DMS114 treated with DMSO at 0.1 percent for 48 hours (cell line): ENCODE data around the gene CCDC158.
"Not testable (repeated sequence)": the region's sequence is repeated elsewhere in the genome, so short reads cannot be mapped to it uniquely, and the experiment has no call there.

Experiments used
- DNase-seq: peaks from one replicate; lab custom pipeline; 2025; ENCODE audit not compliant: unreplicated experiment; lab: John Stamatoyannopoulos, UW

CCDC158 gene

DNA sequence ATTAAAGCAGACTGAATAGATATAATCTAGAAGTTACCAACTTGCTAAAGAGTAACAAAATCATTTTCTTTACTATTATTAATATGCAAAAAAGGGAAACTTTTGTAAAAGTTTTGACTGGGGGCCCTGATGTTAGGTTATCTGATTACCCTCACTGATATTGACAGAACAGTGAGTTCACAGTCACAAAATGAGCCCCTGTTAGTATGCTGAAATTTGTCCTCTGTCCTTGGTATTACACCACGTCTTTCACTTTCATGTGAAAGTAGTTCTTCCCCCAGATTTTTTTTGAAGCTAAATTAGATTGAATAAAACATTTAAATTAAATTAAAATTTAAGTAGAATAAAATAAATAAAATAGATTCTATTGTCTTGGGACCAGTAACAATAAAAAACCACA lies 108.5 kb downstream of the CCDC158 start:
- no peak for DNase-seq

DNA sequence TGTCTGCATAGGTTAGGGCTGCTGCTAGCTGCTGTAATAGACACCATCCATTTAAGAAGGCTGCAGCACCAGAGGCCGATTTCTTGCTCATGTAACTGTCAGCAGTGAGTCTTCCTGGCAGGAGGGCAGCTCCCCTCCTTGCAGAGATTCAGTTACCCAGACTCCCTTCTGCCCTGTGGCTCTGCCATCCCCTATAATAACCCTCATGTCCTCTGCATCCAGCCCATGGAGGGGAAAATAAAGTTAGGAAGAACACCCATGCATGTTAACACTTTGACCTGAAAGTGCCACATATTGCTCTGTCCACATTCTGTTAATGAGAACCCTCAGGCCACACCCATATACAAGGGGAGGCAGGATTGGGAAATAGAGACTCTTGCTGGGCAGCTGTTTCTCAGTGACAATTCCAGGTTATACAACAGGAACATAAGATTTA lies 109.0 kb downstream of the CCDC158 start:
- no peak for DNase-seq

- no peak for DNase-seq
Observed at GRCh38 chr4:76310683-76311082, 110.3 kb downstream of the CCDC158 start.

GRCh38 chr4:76309939-76310550 lies 110.9 kb downstream of the CCDC158 start:
- DNase-seq, result no peak

DNA sequence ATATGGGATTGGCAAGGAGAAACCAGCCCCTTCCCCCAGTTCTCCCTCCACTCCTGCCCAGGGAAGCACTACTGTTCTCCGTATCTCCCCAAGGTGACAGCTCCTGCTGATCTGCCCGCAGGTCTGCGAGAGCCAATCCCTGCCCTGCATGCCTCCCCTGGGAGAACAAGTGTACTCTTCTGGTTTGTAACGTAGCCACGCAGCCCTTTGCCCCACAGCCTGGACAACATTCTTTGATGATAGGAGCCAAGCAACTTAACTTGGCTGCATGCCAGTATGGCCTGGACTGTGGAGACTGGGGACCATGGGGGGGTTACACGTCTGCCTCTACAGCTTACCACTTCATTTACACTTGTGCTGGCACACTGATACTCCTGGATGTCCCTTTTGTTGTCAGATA lies 112.4 kb downstream of the CCDC158 start:
- no peak for DNase-seq

DNA sequence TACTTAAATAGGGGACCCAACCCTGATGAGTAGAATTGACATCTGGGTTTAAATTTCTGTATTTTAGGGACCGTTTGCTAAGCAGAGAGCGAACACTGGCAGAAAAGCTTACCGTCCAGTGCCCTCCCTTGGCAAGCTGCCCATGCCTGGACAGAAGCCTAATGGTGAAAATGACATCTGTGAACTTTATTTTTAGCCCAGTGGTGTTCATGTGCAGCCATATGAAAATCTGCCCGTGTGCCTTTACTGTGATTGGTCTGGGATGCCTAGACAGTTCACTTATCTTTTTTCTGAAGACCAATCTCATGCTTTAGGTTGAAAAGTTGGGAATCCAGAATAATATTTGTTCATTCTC lies 113.3 kb downstream of the CCDC158 start:
- DNase-seq, result no peak

- no peak for DNase-seq
Observed at GRCh38 chr4:76306882-76307659, 113.9 kb downstream of the CCDC158 start.

DNA sequence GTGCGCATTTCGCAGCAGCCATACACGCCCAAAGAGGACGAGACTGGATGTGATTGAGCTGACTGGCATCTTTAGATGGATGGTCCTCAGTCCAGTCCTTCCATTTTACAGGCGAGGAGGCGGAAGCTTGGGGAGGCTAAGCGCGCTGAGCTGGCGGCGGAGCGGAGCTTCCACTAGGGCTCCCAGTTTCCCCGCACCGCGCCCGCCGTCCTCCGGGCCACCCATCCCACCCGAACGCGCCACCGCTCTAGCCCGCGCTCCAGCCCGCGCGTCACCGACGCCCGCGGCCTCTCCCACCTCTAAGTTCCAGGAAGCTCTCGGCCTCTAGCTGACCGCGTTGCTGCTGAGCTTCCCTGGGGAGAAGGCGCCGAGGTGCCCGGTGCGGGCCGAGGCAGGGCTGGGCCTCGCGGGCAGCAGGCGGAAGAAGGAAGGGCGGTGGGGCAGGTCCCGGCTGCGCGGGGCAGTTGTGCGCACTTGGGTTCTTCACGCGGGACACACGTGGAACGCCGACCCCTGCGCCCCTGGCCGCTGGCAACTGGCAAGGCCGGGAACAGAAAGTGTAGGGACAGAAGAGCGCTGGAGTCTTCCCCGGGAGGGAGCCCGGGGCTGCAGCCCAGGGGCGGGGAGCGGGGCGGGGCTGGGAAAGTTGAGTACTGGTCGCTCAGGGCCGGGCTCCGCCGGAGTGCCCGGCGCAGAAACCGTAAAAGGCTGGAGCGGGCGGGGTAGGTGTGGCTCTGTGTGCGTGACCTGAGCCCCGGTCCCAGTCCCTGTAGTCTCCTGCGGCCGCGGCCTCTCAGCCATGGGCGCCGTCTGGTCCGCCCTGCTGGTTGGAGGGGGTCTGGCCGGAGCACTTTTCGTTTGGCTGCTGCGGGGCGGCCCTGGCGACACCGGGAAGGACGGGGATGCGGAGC lies 114.7 kb downstream of the CCDC158 start, which contains the start of gene STBD1:
Gene STBD1, plus strand, starts transcription at position 763 of the 911 bp plus-strand sequence. Its CDS starts 37 bp downstream, at position 800.
- DNase-seq, result peak; percentile 5

DNA sequence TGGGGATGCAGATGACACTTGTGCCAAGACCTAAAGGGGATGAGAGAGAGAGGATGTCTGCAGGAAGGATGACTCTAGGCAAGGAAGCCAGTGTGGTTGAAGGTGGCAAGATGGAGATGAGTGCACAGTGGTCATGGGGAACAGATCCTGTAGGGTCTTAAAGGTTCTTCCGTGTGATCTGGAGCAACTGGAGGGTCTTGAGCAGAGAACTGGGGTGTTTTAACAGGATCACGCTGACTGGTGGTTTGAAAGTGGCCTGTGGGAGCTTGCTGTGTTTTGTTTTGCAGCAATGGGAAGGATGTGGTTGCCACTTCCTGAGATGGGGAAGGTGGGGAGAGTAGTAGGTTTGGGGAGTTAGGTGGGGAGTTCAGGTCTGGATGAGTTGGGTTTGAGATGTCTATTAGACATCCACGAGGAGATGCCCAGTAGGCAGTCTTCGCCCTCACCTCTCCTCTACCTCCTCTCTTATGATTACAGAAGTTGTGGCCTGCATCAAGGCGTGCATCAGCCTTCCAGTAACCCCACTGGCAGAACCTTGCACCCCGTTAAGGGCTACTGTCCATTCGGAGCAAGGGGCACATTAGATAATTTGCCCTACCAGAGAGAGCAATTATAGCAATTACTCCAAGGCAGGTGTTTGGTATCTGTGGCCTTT lies 115.8 kb downstream of the CCDC158 start:
- no peak for DNase-seq

GRCh38 chr4:76302826-76303438 lies 118.0 kb downstream of the CCDC158 start:
- no peak for DNase-seq

GRCh38 chr4:76301775-76302162 lies 119.2 kb downstream of the CCDC158 start:
- no peak for DNase-seq

DNA sequence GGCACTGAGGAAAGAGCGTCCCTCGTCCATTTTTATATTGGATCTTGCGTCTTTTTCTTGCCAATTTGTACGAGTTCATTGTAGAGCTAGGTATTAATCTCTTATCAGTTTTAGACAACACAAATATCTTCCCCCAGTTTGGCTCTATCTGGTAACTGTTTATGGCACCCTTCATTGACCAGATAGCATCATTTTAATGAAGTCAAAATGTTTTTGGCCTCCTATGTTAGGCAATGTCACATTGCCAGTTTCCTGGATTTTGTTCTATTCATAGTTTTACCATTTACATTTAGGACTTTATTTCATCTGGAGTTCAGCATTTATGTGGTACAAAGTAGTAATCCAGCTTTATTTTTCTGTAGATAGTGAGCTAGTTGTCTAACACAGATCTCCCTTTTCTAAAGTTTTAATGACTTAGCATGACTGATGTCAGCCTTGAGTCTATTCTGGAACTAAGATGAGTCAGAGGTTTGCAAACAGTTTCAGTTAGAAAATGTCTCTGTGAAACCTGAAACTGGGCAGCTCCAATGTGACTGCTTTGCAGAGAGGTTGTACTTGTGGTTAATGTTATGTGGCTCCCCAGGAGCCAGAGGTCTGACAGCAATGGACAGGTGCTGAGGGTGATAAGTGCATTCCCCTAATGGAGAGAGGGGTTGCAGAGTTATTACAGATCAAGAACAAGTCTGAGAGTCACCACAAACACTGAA lies 119.7 kb downstream of the CCDC158 start:
- DNase-seq, result no peak

DNA sequence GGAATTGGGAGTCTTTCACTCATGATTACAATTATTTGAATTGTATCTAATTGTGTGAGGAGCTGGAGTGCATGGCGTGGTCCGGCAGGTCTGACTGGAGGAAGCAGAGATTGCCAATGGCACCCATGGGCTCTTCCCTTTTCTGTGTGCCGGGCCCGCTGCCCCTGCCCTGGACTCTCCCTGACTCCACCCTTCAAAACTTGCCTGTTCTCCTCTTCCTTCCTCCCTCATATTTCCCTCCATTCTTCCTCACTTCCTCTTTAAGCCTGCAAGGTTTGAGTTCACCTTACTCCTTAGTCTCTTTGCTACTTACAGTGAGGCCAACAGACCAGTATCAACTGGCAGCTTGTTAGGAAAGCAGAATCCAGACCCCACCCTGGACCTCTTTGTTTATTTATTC lies 120.9 kb downstream of the CCDC158 start:
- no peak for DNase-seq

GRCh38 chr4:76298227-76298626 lies 122.7 kb downstream of the CCDC158 start:
- no peak for DNase-seq

DNA sequence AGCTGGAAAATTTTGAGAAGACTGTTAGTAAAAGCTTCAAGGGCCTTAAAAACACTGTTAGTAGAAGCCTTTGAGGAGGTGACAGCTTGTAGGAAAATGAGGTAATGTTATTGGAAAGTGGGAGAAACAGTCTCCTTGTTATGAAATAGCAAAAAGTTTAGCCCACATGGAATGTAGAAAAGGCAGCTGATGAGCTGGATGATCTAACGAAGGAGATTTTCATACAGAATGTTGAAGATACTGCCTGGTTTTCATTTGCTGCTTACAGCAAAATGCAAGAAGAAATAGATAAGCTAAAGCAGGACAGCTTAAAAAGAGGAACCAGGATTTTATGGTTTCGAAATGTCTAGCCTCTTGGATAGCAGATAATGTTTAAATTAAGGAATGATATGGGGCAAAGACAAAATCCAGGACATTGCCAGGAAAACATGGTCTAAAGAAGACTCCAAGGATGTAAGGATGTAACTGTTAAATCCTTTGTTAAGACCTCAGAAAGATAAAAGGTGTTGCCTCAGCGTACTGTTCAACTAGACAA lies 124.6 kb downstream of the CCDC158 start:
- no peak for DNase-seq

- DNase-seq, result no peak
Observed at GRCh38 chr4:76293772-76294171, 127.2 kb downstream of the CCDC158 start.

DNA sequence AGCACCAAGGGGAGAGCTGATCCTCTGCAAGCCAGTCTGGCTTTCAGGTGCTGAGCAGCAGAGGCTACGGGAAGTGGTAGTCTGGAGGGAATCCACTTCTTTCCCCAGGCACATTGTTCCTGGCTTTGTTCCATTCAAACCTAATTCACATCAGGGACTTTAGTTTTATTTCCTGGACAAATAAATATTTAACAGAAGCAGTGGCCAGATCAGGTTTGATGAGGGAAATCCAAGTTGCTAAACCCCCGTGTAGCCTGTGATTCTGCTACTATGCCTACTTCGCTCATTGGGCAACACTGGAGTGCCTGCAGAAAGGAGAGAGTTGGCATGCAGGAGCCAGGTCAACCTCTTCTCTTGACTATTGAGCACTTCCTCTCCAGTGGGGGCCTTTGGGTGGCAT lies 128.2 kb downstream of the CCDC158 start:
- no peak for DNase-seq

GRCh38 chr4:76287811-76288210 lies 133.1 kb downstream of the CCDC158 start:
- DNase-seq, result not testable (repeated sequence)

DNA sequence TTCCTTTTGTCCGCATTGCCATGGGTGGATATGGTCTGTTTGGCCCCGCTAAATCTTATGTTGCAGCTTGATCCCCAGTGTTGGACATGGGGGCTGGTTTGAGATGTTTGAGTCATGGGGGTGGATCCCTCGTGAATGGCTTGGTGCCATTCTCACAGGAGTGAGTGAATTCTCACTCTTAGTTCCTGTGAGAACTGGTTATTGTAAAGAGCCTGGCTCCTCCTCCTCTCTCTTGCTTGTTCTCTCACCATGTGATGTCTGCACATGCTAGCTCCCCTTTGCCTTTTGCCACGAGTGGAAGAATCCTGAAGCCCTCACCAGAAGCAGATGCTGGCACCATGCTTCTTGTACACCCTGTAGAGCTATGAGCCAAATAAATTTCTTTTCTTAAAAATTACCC lies 137.0 kb downstream of the CCDC158 start:
- DNase-seq, result no peak
